ENCODE measurements around the gene MYO5C.

DNA sequence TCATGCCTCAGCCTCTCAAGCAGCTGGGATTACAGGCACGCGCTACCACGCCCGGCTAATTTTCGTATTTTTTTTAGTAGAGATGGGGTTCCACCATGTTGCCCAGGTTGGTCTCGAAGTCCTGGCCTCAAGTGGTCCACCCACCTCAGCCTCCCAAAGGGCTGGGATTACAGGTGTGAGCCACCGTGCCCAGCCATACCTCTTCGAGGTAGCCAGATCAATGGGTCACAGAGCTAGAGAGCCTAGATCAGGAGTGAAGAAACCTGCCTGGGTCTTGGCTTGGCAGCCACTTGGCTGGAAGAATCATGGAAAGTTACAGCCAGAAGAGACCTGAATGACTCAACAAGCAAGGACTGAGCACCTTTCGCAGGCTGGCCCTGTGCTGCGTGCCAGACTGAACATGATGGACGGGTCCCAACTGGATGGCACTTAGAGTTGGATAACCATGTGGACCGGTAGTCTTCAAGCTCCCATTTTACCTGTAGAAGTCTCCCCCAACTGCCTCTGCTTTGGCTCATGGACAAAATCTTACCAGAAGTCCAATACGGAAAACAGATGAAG is 134.1 kb downstream of the MYO5C start:
- TF ChIP-seq CTCF (conservative IDR thresholded peaks at IDR 0.05; ENCODE audit: low read length) (no peak), EZH2phosphoT487 (IDR thresholded peaks at IDR 0.05; ENCODE audit: borderline replicate concordance, low read depth, low read length) (no peak)

Data from OCI-LY7 (cell line).